ENCODE data around the gene IPO8. TPM values are rescaled to one million over a fixed set of nuclear protein-coding genes. Genes with fewer than 3 reads are reported as not detected.

IPO8 gene
- total and polyA plus RNA-seq, 7 experiments from 2014 or later = 14.8 to 59.2 (median 35.3) TPM

DNA sequence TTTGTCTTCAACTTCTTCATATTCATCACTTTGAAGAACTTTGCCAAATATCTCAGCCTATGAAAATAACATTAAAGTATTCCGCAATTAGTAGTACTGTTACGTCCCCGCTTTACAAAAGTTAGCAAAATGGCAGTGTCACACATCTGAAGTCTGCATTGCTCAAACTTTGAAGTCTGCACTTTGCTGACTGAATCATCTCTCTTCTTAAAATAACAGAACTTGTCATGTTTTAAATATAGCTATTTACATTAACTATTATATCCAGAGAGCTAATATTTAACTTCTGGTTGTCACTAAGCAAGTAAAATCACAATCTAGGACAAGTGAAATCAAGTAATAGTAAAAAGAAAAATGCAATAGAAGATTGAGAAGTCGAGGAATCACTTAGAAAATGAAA, 34.5 kb downstream of the IPO8 start:
- Histone ChIP-seq H3K9me3 (ENCODE audit: control insufficient read depth in 2 of 3, low read length in 3 of 3) (no peaks in the 10 kb centered on the region), H3K27me3 (ENCODE audit: control insufficient read depth in 2 of 2, insufficient read depth in 2 of 2, low read length in 2 of 2) (no peaks in the 10 kb centered on the region), H3K4me1 (ENCODE audit: control insufficient read depth in 2 of 2, insufficient read depth in 2 of 2, low read length in 2 of 2) (no peaks in the 10 kb centered on the region), H3K27ac (ENCODE audit: low read depth, low read length) (no peak overlapping the region), H3K36me3 (ENCODE audit: control insufficient read depth in 2 of 3, insufficient read depth in 3 of 3, low read length in 3 of 3) (peaks cover 5 to 50% (median 6%) of the 10 kb centered on the region in 3 experiments), H3K4me3 (ENCODE audit: low read length) (no peak overlapping the region)
- intact Hi-C loops (cut with micrococcal nuclease) = no loop called here
- Mint-ChIP-seq H3K4me3 (no peak overlapping the region), H3K4me1 (no peaks in the 10 kb centered on the region), H3K9me3 (no peaks in the 10 kb centered on the region), H3K36me3 (peaks cover 11 to 37% (median 21%) of the 10 kb centered on the region in 5 donors), H3K27me3 (no peaks in the 10 kb centered on the region), H3K27ac (peak overlapping the region in 2 of 9 donors; percentile 8 to 9)
- CTCF ChIA-PET = no interaction called here
- no peak for DNase-seq
- POLR2A ChIA-PET = interaction anchor here (0.6 kb wide), 1 partner anchor 53 kb away, joined by 3 read pairs; no protein-coding TSS in a partner anchor
- no peak for ATAC-seq

DNA sequence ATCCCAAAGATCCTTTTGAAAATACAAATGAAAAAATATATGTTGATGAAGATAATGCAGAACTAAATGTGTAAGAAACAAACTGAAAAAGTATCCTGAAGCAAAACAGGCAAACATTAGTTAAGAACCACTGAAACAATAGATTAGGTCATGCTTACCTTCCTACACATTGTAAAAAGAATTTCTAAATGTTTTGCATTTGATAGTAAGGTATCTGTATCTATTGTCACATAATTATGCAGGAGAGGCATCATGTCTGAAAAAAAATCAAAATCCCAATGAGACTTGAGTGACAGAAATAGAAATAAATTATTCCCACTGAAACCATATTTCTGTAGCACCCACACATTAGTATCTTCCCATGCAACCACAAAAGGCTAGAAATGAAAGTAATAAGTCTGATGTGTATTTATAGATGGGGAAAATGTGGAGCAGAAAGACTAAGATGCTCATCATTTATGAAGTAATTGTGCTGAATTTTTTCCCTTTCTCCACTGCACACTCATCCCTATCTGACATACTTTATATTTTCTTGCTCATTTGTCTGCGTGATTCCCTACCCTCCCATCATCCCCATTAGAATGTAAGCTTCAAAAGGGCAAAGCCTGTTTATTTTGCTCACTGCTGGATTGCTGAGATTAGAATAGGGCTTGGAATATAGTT, 43.5 kb downstream of the IPO8 start:
- Histone ChIP-seq H3K36me3 (ENCODE audit: control insufficient read depth in 2 of 3, insufficient read depth in 3 of 3, low read length in 3 of 3) (peaks cover 0 to 3% (median 0%) of the 10 kb centered on the region in 3 experiments), H3K4me1 (ENCODE audit: control insufficient read depth in 2 of 2, insufficient read depth in 2 of 2, low read length in 2 of 2) (no peaks in the 10 kb centered on the region), H3K27ac (ENCODE audit: low read depth, low read length) (no peak overlapping the region), H3K4me3 (ENCODE audit: low read length) (no peak overlapping the region), H3K9me3 (ENCODE audit: control insufficient read depth in 2 of 3, low read length in 3 of 3) (no peaks in the 10 kb centered on the region), H3K27me3 (ENCODE audit: control insufficient read depth in 2 of 2, insufficient read depth in 2 of 2, low read length in 2 of 2) (no peaks in the 10 kb centered on the region)
- Mint-ChIP-seq H3K4me1 (peaks cover 0 to 13% (median 0%) of the 10 kb centered on the region in 7 donors), H3K9me3 (no peaks in the 10 kb centered on the region), H3K27ac (peak overlapping the region in 1 of 9 donors; percentile 9), H3K27me3 (no peaks in the 10 kb centered on the region), H3K36me3 (peaks cover 0 to 38% (median 18%) of the 10 kb centered on the region in 5 donors), H3K4me3 (no peak overlapping the region)
- ATAC-seq (no peak), DNase-seq (no peak)
- ChIA-PET POLR2A (no interaction called here), CTCF (no interaction called here)
- intact Hi-C loops (cut with micrococcal nuclease) = no loop called here

DNA sequence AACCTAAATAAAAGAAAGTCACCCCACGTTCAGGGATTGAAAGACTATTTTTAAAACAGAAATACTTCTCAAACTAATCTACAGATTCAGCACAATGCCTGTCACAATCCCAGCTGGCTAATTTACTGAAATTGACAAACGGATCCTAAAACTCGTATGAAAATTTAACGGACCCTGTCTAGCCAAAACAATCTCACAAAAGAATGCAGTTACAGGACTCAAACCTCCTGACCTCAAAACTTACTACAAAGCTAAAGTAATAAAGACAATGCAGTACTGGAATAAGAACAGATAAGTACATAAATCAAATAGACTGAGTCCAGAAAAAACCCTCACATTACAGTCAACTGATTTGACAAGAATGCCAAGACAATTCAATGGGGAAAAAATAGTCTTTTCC, 48.8 kb downstream of the IPO8 start:
- Mint-ChIP-seq H3K36me3 (peaks cover 6 to 51% (median 19%) of the 10 kb centered on the region in 5 donors), H3K27ac (peak overlapping the region in 1 of 9 donors; percentile 6), H3K4me3 (no peak overlapping the region), H3K27me3 (no peaks in the 10 kb centered on the region), H3K9me3 (no peaks in the 10 kb centered on the region), H3K4me1 (peaks cover 0 to 8% (median under 1%) of the 10 kb centered on the region in 7 donors)
- peaks cover 0 to 9% (median 0%) of the 10 kb centered on the region in 3 experiments for H3K36me3 ChIP-seq (ENCODE audit: control insufficient read depth in 2 of 3, insufficient read depth in 3 of 3, low read length in 3 of 3)
- ATAC-seq (no peak), DNase-seq (no peak)
- POLR2A ChIA-PET = no interaction called here
- no peak overlapping the region for H3K27ac ChIP-seq (ENCODE audit: low read depth, low read length)
- H3K9me3 ChIP-seq (ENCODE audit: control insufficient read depth in 2 of 3, low read length in 3 of 3) = no peaks in the 10 kb centered on the region
- H3K4me3 ChIP-seq (ENCODE audit: low read length) = no peak overlapping the region
- intact Hi-C loops (cut with micrococcal nuclease) = loop anchor here in 1 of 2 donors (5.0 kb wide), 1 partner anchor 105 kb away; the partner anchor contains the start of gene CAPRIN2
- no peaks in the 10 kb centered on the region for H3K27me3 ChIP-seq (ENCODE audit: control insufficient read depth in 2 of 2, insufficient read depth in 2 of 2, low read length in 2 of 2)
- H3K4me1 ChIP-seq (ENCODE audit: control insufficient read depth in 2 of 2, insufficient read depth in 2 of 2, low read length in 2 of 2) = no peaks in the 10 kb centered on the region
- CTCF ChIA-PET = no interaction called here

DNA sequence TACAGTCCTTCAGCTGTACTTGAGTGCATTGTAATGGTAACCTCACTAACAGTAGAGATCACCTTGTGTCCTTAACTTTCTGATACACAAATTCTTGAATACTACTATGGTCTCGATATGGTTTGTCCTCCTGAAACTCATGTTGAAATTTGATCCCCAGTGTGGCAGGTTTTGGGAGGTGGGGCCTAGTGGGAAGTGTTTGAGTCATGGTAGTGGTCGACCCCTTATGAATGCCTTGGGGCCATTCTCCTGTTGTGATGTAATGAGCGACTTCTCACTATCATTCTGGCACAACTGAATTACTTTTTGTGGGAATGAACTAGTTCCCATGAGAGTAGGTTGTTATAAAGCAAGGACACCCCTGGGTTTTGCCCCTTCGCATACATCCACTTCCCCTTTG, 52.3 kb downstream of the IPO8 start:
- CTCF ChIA-PET = no interaction called here
- H3K36me3 ChIP-seq (ENCODE audit: control insufficient read depth in 2 of 3, insufficient read depth in 3 of 3, low read length in 3 of 3) = peaks cover 0 to 21% (median 0%) of the 10 kb centered on the region in 3 experiments

DNA sequence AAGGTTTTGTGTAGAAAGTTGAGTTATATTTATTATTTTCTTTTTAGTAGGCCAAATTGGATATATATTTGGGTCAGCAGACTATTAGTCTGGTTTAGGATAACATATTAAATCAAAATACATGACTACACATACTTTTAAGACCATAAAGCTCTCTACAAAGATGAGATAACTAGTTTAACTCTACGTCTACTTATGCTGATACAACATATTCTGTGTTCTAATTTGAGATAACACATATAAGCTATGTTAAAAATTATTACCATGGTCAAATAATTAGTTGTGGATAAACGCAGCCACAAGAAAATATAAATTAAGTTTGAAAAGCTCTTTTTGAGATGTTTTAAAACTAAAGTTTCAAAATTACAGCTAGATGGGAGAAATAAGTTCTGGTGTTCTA, 55.3 kb downstream of the IPO8 start:
- Mint-ChIP-seq H3K4me3 (no peak overlapping the region), H3K27me3 (no peaks in the 10 kb centered on the region), H3K36me3 (peaks cover 10 to 55% (median 21%) of the 10 kb centered on the region in 5 donors), H3K27ac (no peak overlapping the region), H3K9me3 (no peaks in the 10 kb centered on the region), H3K4me1 (peaks cover 0 to 4% (median 0%) of the 10 kb centered on the region in 7 donors)
- no peak overlapping the region for H3K27ac ChIP-seq (ENCODE audit: low read depth, low read length)
- DNase-seq (no peak), ATAC-seq (no peak)
- no peak overlapping the region for H3K4me3 ChIP-seq (ENCODE audit: low read length)
- intact Hi-C loops (cut with micrococcal nuclease) = no loop called here
- no peaks in the 10 kb centered on the region for H3K4me1 ChIP-seq (ENCODE audit: control insufficient read depth in 2 of 2, insufficient read depth in 2 of 2, low read length in 2 of 2)
- ChIA-PET POLR2A (no interaction called here), CTCF (interaction anchor here (0.6 to 0.9 kb wide), 2 partner anchors 10 to 33 kb away, joined by 3 to 7 read pairs; no protein-coding TSS in a partner anchor)
- H3K36me3 ChIP-seq (ENCODE audit: control insufficient read depth in 2 of 3, insufficient read depth in 3 of 3, low read length in 3 of 3) = peaks cover 0 to 33% (median 18%) of the 10 kb centered on the region in 3 experiments
- H3K27me3 ChIP-seq (ENCODE audit: control insufficient read depth in 2 of 2, insufficient read depth in 2 of 2, low read length in 2 of 2) = no peaks in the 10 kb centered on the region
- no peaks in the 10 kb centered on the region for H3K9me3 ChIP-seq (ENCODE audit: control insufficient read depth in 2 of 3, low read length in 3 of 3)

More for the DNA sequence above, 52.3 kb downstream of the IPO8 start:
- intact Hi-C loops (cut with micrococcal nuclease) = no loop called here
- no peak for DNase-seq
- no peak overlapping the region for H3K4me3 ChIP-seq (ENCODE audit: low read length)
- H3K27me3 ChIP-seq (ENCODE audit: control insufficient read depth in 2 of 2, insufficient read depth in 2 of 2, low read length in 2 of 2) = no peaks in the 10 kb centered on the region
- Mint-ChIP-seq H3K36me3 (peaks cover 6 to 57% (median 18%) of the 10 kb centered on the region in 5 donors), H3K27ac (no peak overlapping the region), H3K4me3 (no peak overlapping the region), H3K27me3 (no peaks in the 10 kb centered on the region), H3K9me3 (no peaks in the 10 kb centered on the region), H3K4me1 (peaks cover 0 to 8% (median 0%) of the 10 kb centered on the region in 7 donors)
- POLR2A ChIA-PET = no interaction called here
- H3K27ac ChIP-seq (ENCODE audit: low read depth, low read length) = no peak overlapping the region
- no peaks in the 10 kb centered on the region for H3K9me3 ChIP-seq (ENCODE audit: control insufficient read depth in 2 of 3, low read length in 3 of 3)
- H3K4me1 ChIP-seq (ENCODE audit: control insufficient read depth in 2 of 2, insufficient read depth in 2 of 2, low read length in 2 of 2) = no peaks in the 10 kb centered on the region
- no peak for ATAC-seq

DNA sequence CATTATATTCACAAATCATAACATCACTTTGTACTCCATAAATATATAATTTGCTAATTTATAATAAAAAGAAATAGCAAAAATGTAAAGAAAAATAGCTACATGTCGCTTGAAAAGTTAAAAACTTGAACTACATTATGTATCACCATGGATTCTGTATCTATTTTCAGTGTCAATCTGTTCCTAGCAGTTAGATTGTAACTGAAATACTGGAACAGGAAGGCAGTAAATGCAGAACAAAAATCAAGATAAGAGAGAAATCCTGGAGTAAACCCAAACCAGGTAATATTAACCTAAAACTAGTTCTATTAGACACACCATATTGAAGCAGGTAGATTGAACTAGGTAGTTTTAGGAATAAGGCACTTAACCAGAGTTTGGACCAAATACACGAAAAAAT, 60.3 kb downstream of the IPO8 start:
- Mint-ChIP-seq H3K4me1 (peaks cover 0 to 6% (median 0%) of the 10 kb centered on the region in 7 donors), H3K36me3 (peaks cover 17 to 71% (median 28%) of the 10 kb centered on the region in 5 donors), H3K27me3 (no peaks in the 10 kb centered on the region), H3K4me3 (no peak overlapping the region), H3K27ac (no peak overlapping the region), H3K9me3 (no peaks in the 10 kb centered on the region)
- Histone ChIP-seq H3K4me1 (ENCODE audit: control insufficient read depth in 2 of 2, insufficient read depth in 2 of 2, low read length in 2 of 2) (no peaks in the 10 kb centered on the region), H3K4me3 (ENCODE audit: low read length) (no peak overlapping the region), H3K27ac (ENCODE audit: low read depth, low read length) (no peak overlapping the region), H3K36me3 (ENCODE audit: control insufficient read depth in 2 of 3, insufficient read depth in 3 of 3, low read length in 3 of 3) (peaks cover 0 to 53% (median 33%) of the 10 kb centered on the region in 3 experiments), H3K27me3 (ENCODE audit: control insufficient read depth in 2 of 2, insufficient read depth in 2 of 2, low read length in 2 of 2) (no peaks in the 10 kb centered on the region), H3K9me3 (ENCODE audit: control insufficient read depth in 2 of 3, low read length in 3 of 3) (no peaks in the 10 kb centered on the region)
- DNase-seq = no peak
- CTCF ChIA-PET = no interaction called here
- no peak for ATAC-seq
- POLR2A ChIA-PET = no interaction called here
- intact Hi-C loops (cut with micrococcal nuclease) = no loop called here

DNA sequence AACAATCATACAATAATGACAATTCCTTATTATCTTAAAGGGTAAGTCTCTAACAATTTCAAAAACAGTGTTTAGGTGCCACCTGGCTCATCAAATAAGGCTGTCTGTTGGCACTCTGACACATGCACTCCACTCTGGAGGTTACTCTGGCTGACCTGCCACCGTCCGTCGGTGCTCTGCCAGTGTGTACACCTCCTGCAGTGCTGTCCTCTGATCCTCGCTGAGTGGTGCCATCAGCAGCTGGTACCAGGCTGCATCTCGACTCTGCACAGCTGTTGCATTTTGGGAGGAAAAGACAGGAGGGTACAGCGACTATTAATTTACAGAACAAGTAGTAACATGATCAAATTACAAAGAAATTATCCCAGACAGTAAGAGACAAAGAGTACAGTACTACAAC, 63.9 kb downstream of the IPO8 start:
- H3K36me3 Mint-ChIP-seq = peaks cover 14 to 63% (median 29%) of the 10 kb centered on the region in 5 donors
- H3K4me3 Mint-ChIP-seq = no peak overlapping the region
- peaks cover 0 to 4% (median 0%) of the 10 kb centered on the region in 7 donors for H3K4me1 Mint-ChIP-seq
- Histone ChIP-seq H3K27ac (ENCODE audit: low read depth, low read length) (no peak overlapping the region), H3K27me3 (ENCODE audit: control insufficient read depth in 2 of 2, insufficient read depth in 2 of 2, low read length in 2 of 2) (no peaks in the 10 kb centered on the region), H3K4me3 (ENCODE audit: low read length) (no peak overlapping the region), H3K36me3 (ENCODE audit: control insufficient read depth in 2 of 3, insufficient read depth in 3 of 3, low read length in 3 of 3) (peaks cover 0 to 47% (median 29%) of the 10 kb centered on the region in 3 experiments), H3K4me1 (ENCODE audit: control insufficient read depth in 2 of 2, insufficient read depth in 2 of 2, low read length in 2 of 2) (no peaks in the 10 kb centered on the region), H3K9me3 (ENCODE audit: control insufficient read depth in 2 of 3, low read length in 3 of 3) (no peaks in the 10 kb centered on the region)
- no peaks in the 10 kb centered on the region for H3K27me3 Mint-ChIP-seq
- ATAC-seq (no peak), DNase-seq (no peak)
- intact Hi-C loops (cut with micrococcal nuclease) = no loop called here
- H3K27ac Mint-ChIP-seq = peak overlapping the region in 3 of 9 donors; percentile 9 to 44 (median 33)
- ChIA-PET CTCF (no interaction called here), POLR2A (no interaction called here)
- no peaks in the 10 kb centered on the region for H3K9me3 Mint-ChIP-seq
